GM21529 (cell line): ENCODE data around the gene VCL.
"Not testable (repeated sequence)": the region's sequence is repeated elsewhere in the genome, so short reads cannot be mapped to it uniquely, and the experiment has no call there.

ENCODE experiments used
- ATAC-seq: cut with Tn5 transposase; IDR thresholded peaks from one replicate; pipeline ENCODE4 v1.9.1; 2021; ENCODE audit not compliant: unreplicated experiment

The VCL gene

GRCh38 chr10:74000892-74001669, 3.2 kb downstream of the VCL start:
- no peak for ATAC-seq

GRCh38 chr10:74006269-74006668, 8.4 kb downstream of the VCL start:
- no peak for ATAC-seq

- peak; percentile 80 for ATAC-seq
Observed at GRCh38 chr10:74008212-74008731, 10.4 kb downstream of the VCL start.

- ATAC-seq, result no peak
Observed at GRCh38 chr10:74011017-74011416, 13.1 kb downstream of the VCL start.

- ATAC-seq, result no peak
Observed at GRCh38 chr10:74011770-74012169, 13.9 kb downstream of the VCL start.

GRCh38 chr10:74012480-74012879, 14.6 kb downstream of the VCL start:
- ATAC-seq, result no peak

- ATAC-seq, result no peak
Observed at GRCh38 chr10:74013004-74013403, 15.1 kb downstream of the VCL start.

GRCh38 chr10:74014574-74014973, 16.7 kb downstream of the VCL start:
- ATAC-seq, result not testable (repeated sequence)

GRCh38 chr10:74018241-74018640, 20.3 kb downstream of the VCL start:
- no peak for ATAC-seq

- ATAC-seq, result no peak
Observed at GRCh38 chr10:74021248-74022055, 23.5 kb downstream of the VCL start.

GRCh38 chr10:74022926-74023629, 25.2 kb downstream of the VCL start:
- no peak for ATAC-seq

- no peak for ATAC-seq
Observed at GRCh38 chr10:74024600-74024999, 26.7 kb downstream of the VCL start.

- no peak for ATAC-seq
Observed at GRCh38 chr10:74025380-74025978, 27.6 kb downstream of the VCL start.

GRCh38 chr10:74026428-74027015, 28.6 kb downstream of the VCL start:
- ATAC-seq, result no peak

GRCh38 chr10:74027702-74028101, 29.8 kb downstream of the VCL start:
- ATAC-seq, result no peak

GRCh38 chr10:74029943-74030342, 32.0 kb downstream of the VCL start:
- no peak for ATAC-seq

GRCh38 chr10:74032208-74032607, 34.3 kb downstream of the VCL start:
- not testable (repeated sequence) for ATAC-seq

GRCh38 chr10:74032900-74033655, 35.2 kb downstream of the VCL start:
- no peak for ATAC-seq

- no peak for ATAC-seq
Observed at GRCh38 chr10:74033702-74034101, 35.8 kb downstream of the VCL start.

GRCh38 chr10:74034301-74034700, 36.4 kb downstream of the VCL start:
- ATAC-seq, result peak; percentile 75
